CD4-positive, CD25-positive, alpha-beta regulatory T cell (primary cell): ENCODE results near the gene ANKRD30B. TPM values are rescaled to one million over a fixed set of nuclear protein-coding genes. Genes with fewer than 3 reads are reported as not detected.
"Not testable (repeated sequence)": the region's sequence is repeated elsewhere in the genome, so short reads cannot be mapped to it uniquely, and the experiment has no call there.

Source experiments
- ATAC-seq, 2 donors: fragments of 150-1000 bp; cut with Tn5 transposase; one replicate each; pipeline ENCODE4 v1.10.0; 2021; ENCODE audit warnings: low read depth in 2 of 2, moderate number of reproducible peaks in 2 of 2, moderate library complexity in 1 of 2
- DNase-seq, 3 donors: peaks; one replicate each; pipeline versions ENCODE4 v3.0.0 to v3.0.0-alpha.2; 2012 to 2022; ENCODE audit warnings: mixed read lengths in 1 of 3
- H3K27ac ChIP-seq: one replicate; pipeline ENCODE4 v1.7.0; 2013; ENCODE audit warnings: mild to moderate bottlenecking, low read length; ENCODE audit not compliant: insufficient read depth, poor library complexity, severe bottlenecking
- H3K27me3 ChIP-seq: one replicate; pipeline ENCODE4 v1.7.0; 2013; ENCODE audit warnings: low read length; ENCODE audit not compliant: control insufficient read depth, insufficient read depth
- H3K36me3 ChIP-seq: one replicate; pipeline ENCODE4 v1.7.0; 2013; ENCODE audit warnings: mild to moderate bottlenecking, low read length, moderate library complexity; ENCODE audit not compliant: control insufficient read depth, insufficient read depth
- H3K4me1 ChIP-seq: 2 replicates; pipeline ENCODE4 v1.7.0; 2013; ENCODE audit warnings: mild to moderate bottlenecking, low read length; ENCODE audit not compliant: insufficient read depth, control insufficient read depth, poor library complexity, severe bottlenecking
- H3K4me3 ChIP-seq: one replicate; pipeline ENCODE4 v1.7.0; 2013; ENCODE audit warnings: low read depth, mild to moderate bottlenecking, low read length, moderate library complexity
- H3K9me3 ChIP-seq, 2 experiments: 1 replicate in 1 of 2; 2 replicates in 1 of 2; pipeline ENCODE4 v1.7.0; 2013; ENCODE audit warnings: low read length in 2 of 2, mild to moderate bottlenecking in 1 of 2, moderate library complexity in 1 of 2; ENCODE audit not compliant: control insufficient read depth in 2 of 2
- H3K27ac Mint-ChIP-seq, 3 donors: one replicate each; pipeline ENCODE4 v1.8.0; 2020 to 2022; ENCODE audit warnings: mild to moderate bottlenecking in 3 of 3, mixed read lengths in 3 of 3, moderate library complexity in 2 of 3
- H3K27me3 Mint-ChIP-seq: one replicate; pipeline ENCODE4 v1.8.0; 2022; ENCODE audit warnings: mild to moderate bottlenecking, mixed read lengths
- H3K36me3 Mint-ChIP-seq: one replicate; pipeline ENCODE4 v1.8.0; 2020; ENCODE audit warnings: mixed read lengths
- H3K4me1 Mint-ChIP-seq, 4 donors: one replicate each; pipeline ENCODE4 v1.8.0; 2020 to 2022; ENCODE audit warnings: mixed read lengths in 4 of 4, mild to moderate bottlenecking in 1 of 4
- H3K4me3 Mint-ChIP-seq, 4 donors: one replicate each; pipeline ENCODE4 v1.8.0; 2020 to 2022; ENCODE audit warnings: mild to moderate bottlenecking in 4 of 4, mixed read lengths in 4 of 4, moderate library complexity in 3 of 4
- H3K9me3 Mint-ChIP-seq, 7 donors: one replicate each; pipeline ENCODE4 v1.8.0; 2020 to 2022; ENCODE audit warnings: mixed read lengths in 7 of 7, mild to moderate bottlenecking in 3 of 7, moderate library complexity in 2 of 7
- polyA plus RNA-seq, 4 donors: library from polyadenylated mRNA; unstranded; fragments of 300-500 nt; fragmentation: Illumina TruSeq; gene quantifications; one replicate each; pipeline ENCODE4 v1.2.3, GENCODE V29; 2021
- total RNA-seq: library from RNA; stranded (reverse); gene quantifications from one replicate; pipeline ENCODE4 v1.2.3, GENCODE V29; 2022

ANKRD30B gene
- total and polyA plus RNA-seq, 5 donors from 2014 or later = not detected

- H3K4me3 Mint-ChIP-seq = peak overlapping the region in 2 of 4 donors; percentile 29 to 81
Measured at GRCh38 chr18:14748496-14748895, 524 bp downstream of the ANKRD30B start.

GRCh38 chr18:14763566-14763965 is 15.6 kb downstream of the ANKRD30B start:
- not testable (repeated sequence) for H3K27ac Mint-ChIP-seq, ATAC-seq, DNase-seq, H3K9me3 ChIP-seq, H3K4me1 Mint-ChIP-seq, H3K4me3 Mint-ChIP-seq, H3K9me3 Mint-ChIP-seq, H3K4me1 ChIP-seq, H3K4me3 ChIP-seq, H3K36me3 ChIP-seq, H3K27ac ChIP-seq, H3K36me3 Mint-ChIP-seq, H3K27me3 ChIP-seq, H3K27me3 Mint-ChIP-seq

More at GRCh38 chr18:14748496-14748895, 524 bp downstream of the ANKRD30B start:
- Mint-ChIP-seq H3K27me3 (no peaks in the 10 kb centered on the region), H3K4me1 (peaks cover 0 to 6% (median 0%) of the 10 kb centered on the region in 4 donors), H3K9me3 (peaks cover 0 to 2% (median 0%) of the 10 kb centered on the region in 7 donors), H3K27ac (no peak overlapping the region), H3K36me3 (no peaks in the 10 kb centered on the region)
- Histone ChIP-seq H3K4me3 (no peak overlapping the region), H3K9me3 (no peaks in the 10 kb centered on the region), H3K4me1 (peaks cover 2% of the 10 kb centered on the region), H3K36me3 (no peaks in the 10 kb centered on the region), H3K27me3 (no peaks in the 10 kb centered on the region), H3K27ac (no peak overlapping the region)
- DNase-seq = no peak
- no peak for ATAC-seq

GRCh38 chr18:14767474-14767873 is 19.5 kb downstream of the ANKRD30B start:
- Histone ChIP-seq H3K9me3 (no peaks in the 10 kb centered on the region), H3K27me3 (no peaks in the 10 kb centered on the region), H3K4me3 (no peak overlapping the region), H3K4me1 (no peaks in the 10 kb centered on the region), H3K36me3 (no peaks in the 10 kb centered on the region), H3K27ac (no peak overlapping the region)
- Mint-ChIP-seq H3K27ac (no peak overlapping the region), H3K9me3 (peaks cover 0 to 3% (median 0%) of the 10 kb centered on the region in 7 donors), H3K4me3 (no peak overlapping the region), H3K36me3 (no peaks in the 10 kb centered on the region), H3K27me3 (peaks cover 4% of the 10 kb centered on the region), H3K4me1 (no peaks in the 10 kb centered on the region)
- ATAC-seq = no peak
- DNase-seq = no peak

GRCh38 chr18:14768241-14768640 is 20.3 kb downstream of the ANKRD30B start:
- no peak for ATAC-seq

DNA sequence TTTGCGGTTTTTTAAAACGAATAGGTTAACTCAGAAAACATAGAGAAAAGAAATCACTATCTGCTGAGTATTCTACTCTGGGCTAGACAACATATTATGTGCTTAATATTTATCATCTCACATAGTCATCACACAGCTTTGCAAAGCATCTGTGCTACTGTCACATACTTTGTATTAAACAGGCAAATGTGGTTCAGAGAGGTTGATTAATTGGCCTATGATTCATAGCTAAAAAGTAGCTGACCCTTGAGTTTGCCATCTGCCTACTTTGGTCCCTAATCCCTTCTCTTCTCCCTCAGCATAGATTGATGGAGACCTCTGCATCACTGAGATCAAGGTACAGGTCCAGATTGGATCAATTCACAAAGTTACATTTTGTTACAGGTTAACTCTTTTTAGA is 21.4 kb downstream of the ANKRD30B start:
- H3K27ac ChIP-seq = no peak overlapping the region
- Mint-ChIP-seq H3K27me3 (peaks cover 4% of the 10 kb centered on the region), H3K27ac (no peak overlapping the region), H3K36me3 (no peaks in the 10 kb centered on the region), H3K9me3 (peaks cover 0 to 2% (median 0%) of the 10 kb centered on the region in 7 donors), H3K4me3 (no peak overlapping the region), H3K4me1 (peaks cover 0 to 3% (median 0%) of the 10 kb centered on the region in 4 donors)
- H3K4me1 ChIP-seq = no peaks in the 10 kb centered on the region
- no peak overlapping the region for H3K4me3 ChIP-seq
- no peaks in the 10 kb centered on the region for H3K9me3 ChIP-seq
- DNase-seq = no peak
- H3K36me3 ChIP-seq = no peaks in the 10 kb centered on the region
- no peaks in the 10 kb centered on the region for H3K27me3 ChIP-seq
- no peak for ATAC-seq

More at GRCh38 chr18:14768241-14768640, 20.3 kb downstream of the ANKRD30B start:
- DNase-seq = no peak
- no peaks in the 10 kb centered on the region for H3K9me3 ChIP-seq
- Mint-ChIP-seq H3K36me3 (no peaks in the 10 kb centered on the region), H3K27ac (no peak overlapping the region), H3K4me3 (no peak overlapping the region), H3K27me3 (peaks cover 4% of the 10 kb centered on the region), H3K9me3 (peaks cover 0 to 3% (median 0%) of the 10 kb centered on the region in 7 donors), H3K4me1 (no peaks in the 10 kb centered on the region)
- no peaks in the 10 kb centered on the region for H3K4me1 ChIP-seq
- no peaks in the 10 kb centered on the region for H3K27me3 ChIP-seq
- H3K36me3 ChIP-seq = no peaks in the 10 kb centered on the region
- no peak overlapping the region for H3K27ac ChIP-seq
- no peak overlapping the region for H3K4me3 ChIP-seq

- DNase-seq (no peak), ATAC-seq (no peak)
- Mint-ChIP-seq H3K9me3 (peaks cover 0 to 3% (median 0%) of the 10 kb centered on the region in 7 donors), H3K36me3 (no peaks in the 10 kb centered on the region), H3K27me3 (no peaks in the 10 kb centered on the region), H3K4me3 (no peak overlapping the region), H3K4me1 (peaks cover 0 to 4% (median 0%) of the 10 kb centered on the region in 4 donors), H3K27ac (no peak overlapping the region)
- no peak overlapping the region for H3K27ac ChIP-seq
- no peaks in the 10 kb centered on the region for H3K27me3 ChIP-seq
- no peaks in the 10 kb centered on the region for H3K4me1 ChIP-seq
- H3K9me3 ChIP-seq = no peaks in the 10 kb centered on the region
- no peak overlapping the region for H3K4me3 ChIP-seq
- no peaks in the 10 kb centered on the region for H3K36me3 ChIP-seq
Measured at GRCh38 chr18:14776801-14777200, 28.8 kb downstream of the ANKRD30B start.

GRCh38 chr18:14781671-14782070 is 33.7 kb downstream of the ANKRD30B start:
- Histone ChIP-seq H3K36me3 (no peaks in the 10 kb centered on the region), H3K27ac (no peak overlapping the region), H3K9me3 (no peaks in the 10 kb centered on the region), H3K4me1 (no peaks in the 10 kb centered on the region), H3K27me3 (no peaks in the 10 kb centered on the region), H3K4me3 (no peak overlapping the region)
- no peaks in the 10 kb centered on the region for H3K36me3 Mint-ChIP-seq
- no peak overlapping the region for H3K4me3 Mint-ChIP-seq
- H3K27me3 Mint-ChIP-seq = peaks cover 5% of the 10 kb centered on the region
- H3K4me1 Mint-ChIP-seq = no peaks in the 10 kb centered on the region
- no peak overlapping the region for H3K27ac Mint-ChIP-seq
- ATAC-seq (no peak), DNase-seq (no peak)
- H3K9me3 Mint-ChIP-seq = peaks cover 0 to 3% (median 0%) of the 10 kb centered on the region in 7 donors

- H3K9me3 Mint-ChIP-seq = peaks cover 0 to 3% (median 0%) of the 10 kb centered on the region in 7 donors
- no peaks in the 10 kb centered on the region for H3K36me3 Mint-ChIP-seq
- Histone ChIP-seq H3K4me1 (no peaks in the 10 kb centered on the region), H3K27ac (no peak overlapping the region), H3K36me3 (no peaks in the 10 kb centered on the region), H3K27me3 (no peaks in the 10 kb centered on the region), H3K9me3 (no peaks in the 10 kb centered on the region), H3K4me3 (no peak overlapping the region)
- peaks cover 5% of the 10 kb centered on the region for H3K27me3 Mint-ChIP-seq
- H3K4me1 Mint-ChIP-seq = no peaks in the 10 kb centered on the region
- ATAC-seq (no peak), DNase-seq (no peak)
- H3K4me3 Mint-ChIP-seq = no peak overlapping the region
- no peak overlapping the region for H3K27ac Mint-ChIP-seq
Measured at GRCh38 chr18:14784133-14784532, 36.2 kb downstream of the ANKRD30B start.
